ENCODE data around the gene RIN3.

Gene RIN3

GRCh38 chr14:92499234-92499633 is 14.3 kb upstream of the RIN3 start:
- DNase-seq (ENCODE audit: low read depth) = no peak
- TF ChIP-seq CTCF (IDR thresholded peaks at IDR 0.05; ENCODE audit: low read depth, low read length) (no peak), MYC (IDR thresholded peaks at IDR 0.05; ENCODE audit: low read depth, low read length) (no peak), POLR2A (IDR thresholded peaks at IDR 0.05; ENCODE audit: extremely low read depth, insufficient read length) (no peak), MAX (IDR thresholded peaks at IDR 0.05; ENCODE audit: low read depth, low read length) (no peak)

GRCh38 chr14:92500491-92500941 is 13.1 kb upstream of the RIN3 start:
- no peak for DNase-seq (ENCODE audit: low read depth)
- no peak overlapping the region for H3K4me3 ChIP-seq (ENCODE audit: low read depth, low read length)
- TF ChIP-seq CTCF (IDR thresholded peaks at IDR 0.05; ENCODE audit: low read depth, low read length) = no peak
- TF ChIP-seq POLR2A (IDR thresholded peaks at IDR 0.05; ENCODE audit: extremely low read depth, insufficient read length) = no peak
- TF ChIP-seq MAX (IDR thresholded peaks at IDR 0.05; ENCODE audit: low read depth, low read length) = no peak
- TF ChIP-seq MYC (IDR thresholded peaks at IDR 0.05; ENCODE audit: low read depth, low read length) = no peak

More at GRCh38 chr14:92499234-92499633, 14.3 kb upstream of the RIN3 start:
- no peak overlapping the region for H3K4me3 ChIP-seq (ENCODE audit: low read depth, low read length)

DNA sequence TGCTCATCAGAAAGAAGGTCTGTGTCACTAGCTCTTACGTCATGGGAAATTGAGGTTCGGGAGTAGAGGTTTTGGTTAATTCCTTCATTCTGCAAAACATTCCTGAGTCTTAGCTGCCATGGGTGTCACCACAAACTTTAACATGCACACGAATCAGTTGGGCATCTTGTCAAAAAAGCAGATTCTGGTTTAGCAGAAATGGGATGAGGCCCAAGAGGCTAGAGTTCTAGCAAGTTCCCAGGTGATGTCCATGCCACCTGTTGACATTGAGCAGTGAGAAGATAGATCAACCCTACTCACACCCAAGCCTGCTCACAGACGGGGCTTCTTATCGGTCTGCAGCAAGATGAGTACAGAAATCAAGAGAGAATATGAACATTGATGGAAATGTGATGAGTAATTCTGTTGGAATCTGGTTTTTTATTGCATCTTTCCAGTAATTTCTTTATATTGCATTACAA is 11.7 kb upstream of the RIN3 start:
- TF ChIP-seq POLR2A (IDR thresholded peaks at IDR 0.05; ENCODE audit: extremely low read depth, insufficient read length) = no peak
- no peak for TF ChIP-seq CTCF (IDR thresholded peaks at IDR 0.05; ENCODE audit: low read depth, low read length)
- TF ChIP-seq MYC (IDR thresholded peaks at IDR 0.05; ENCODE audit: low read depth, low read length) = no peak
- no peak for TF ChIP-seq MAX (IDR thresholded peaks at IDR 0.05; ENCODE audit: low read depth, low read length)
- no peak overlapping the region for H3K4me3 ChIP-seq (ENCODE audit: low read depth, low read length)
- no peak for DNase-seq (ENCODE audit: low read depth)

GRCh38 chr14:92502541-92503286 is 10.9 kb upstream of the RIN3 start:
- TF ChIP-seq POLR2A (IDR thresholded peaks at IDR 0.05; ENCODE audit: extremely low read depth, insufficient read length) (no peak), MYC (IDR thresholded peaks at IDR 0.05; ENCODE audit: low read depth, low read length) (no peak), MAX (IDR thresholded peaks at IDR 0.05; ENCODE audit: low read depth, low read length) (no peak), CTCF (IDR thresholded peaks at IDR 0.05; ENCODE audit: low read depth, low read length) (no peak)
- no peak overlapping the region for H3K4me3 ChIP-seq (ENCODE audit: low read depth, low read length)
- DNase-seq (ENCODE audit: low read depth) = no peak

DNA sequence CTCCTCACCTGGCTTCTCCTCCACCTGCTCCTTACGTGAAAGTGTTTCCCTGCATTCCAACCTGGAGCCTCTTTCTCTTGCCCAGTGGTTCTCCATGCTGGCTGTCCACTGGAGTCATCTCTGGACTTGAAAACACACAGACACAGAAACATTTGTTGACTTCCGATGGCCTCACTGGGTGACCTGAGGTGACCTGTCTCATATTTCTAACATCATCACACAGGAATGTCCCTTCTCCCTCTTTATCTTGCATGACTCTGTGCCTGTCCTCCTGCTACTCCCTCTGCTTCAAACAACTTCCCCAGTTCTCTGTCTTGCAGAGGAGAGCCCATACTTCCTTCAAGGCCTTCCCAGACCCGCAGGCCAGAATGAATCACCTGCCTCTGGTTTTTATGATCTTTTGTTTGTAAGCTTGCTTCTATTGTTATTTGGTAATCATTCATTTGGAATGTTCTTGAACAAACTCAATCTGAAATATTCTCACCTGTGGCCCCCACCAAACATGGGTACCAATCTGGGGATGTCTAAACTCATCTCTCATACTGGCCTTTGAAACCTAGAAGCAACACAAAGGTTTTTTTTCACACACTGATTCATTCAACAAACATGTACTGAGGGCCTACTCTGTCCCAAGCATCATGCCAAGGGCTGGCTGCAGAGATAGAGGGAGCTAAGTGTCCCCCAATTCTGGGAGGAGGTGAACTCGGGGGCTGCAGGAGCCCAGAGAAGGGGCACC is 9.7 kb upstream of the RIN3 start:
- no peak overlapping the region for H3K4me3 ChIP-seq (ENCODE audit: low read depth, low read length)
- TF ChIP-seq CTCF (IDR thresholded peaks at IDR 0.05; ENCODE audit: low read depth, low read length) = no peak
- no peak for TF ChIP-seq MYC (IDR thresholded peaks at IDR 0.05; ENCODE audit: low read depth, low read length)
- TF ChIP-seq MAX (IDR thresholded peaks at IDR 0.05; ENCODE audit: low read depth, low read length) = no peak
- no peak for TF ChIP-seq POLR2A (IDR thresholded peaks at IDR 0.05; ENCODE audit: extremely low read depth, insufficient read length)
- DNase-seq (ENCODE audit: low read depth) = no peak

Data from NB4 (cell line).